HG02623 (cell line): Measurements from ENCODE around the gene IGSF9.

Experiments
- ATAC-seq: cut with Tn5 transposase; IDR thresholded peaks from one replicate; pipeline ENCODE4 v1.9.1; 2021; ENCODE audit warnings: moderate library complexity; ENCODE audit not compliant: unreplicated experiment

IGSF9 gene

DNA sequence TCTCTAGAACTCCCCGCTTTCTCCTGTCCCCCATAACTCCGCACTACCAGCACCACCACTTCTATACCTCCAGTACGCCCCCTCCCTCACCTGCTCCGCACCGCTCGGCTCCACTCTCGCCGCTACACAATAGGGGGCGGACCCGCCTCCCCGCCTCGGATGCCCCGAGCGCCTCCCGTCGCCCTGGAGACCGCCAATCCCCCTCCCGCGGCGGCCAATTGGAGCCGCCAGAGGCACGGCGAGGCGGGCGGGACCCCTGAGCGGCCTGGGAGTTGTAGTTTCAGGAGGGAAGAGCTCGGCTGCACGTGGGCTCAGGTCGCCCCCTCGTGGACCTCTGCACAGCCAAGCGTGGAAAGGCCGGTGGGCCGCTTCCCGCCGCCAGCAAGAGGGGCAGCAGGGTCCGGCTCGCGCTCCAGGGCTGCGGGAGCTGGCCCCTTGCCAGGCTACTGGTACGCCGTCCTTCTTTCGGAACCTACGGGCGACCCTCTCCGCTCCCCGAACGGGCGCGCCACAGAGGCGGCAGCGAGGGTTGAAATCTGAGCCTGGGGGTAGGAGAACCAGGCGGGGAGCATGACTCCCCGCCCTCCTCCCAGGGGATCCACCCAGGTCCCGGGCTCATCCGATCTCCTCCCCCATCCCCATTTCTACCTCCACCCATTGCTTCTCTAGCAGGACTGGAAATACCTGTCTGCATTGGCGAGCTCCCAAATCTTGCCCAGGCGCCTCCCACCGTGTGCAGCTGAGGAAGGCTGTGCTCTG lies at the start of gene IGSF9:
TSS of gene IGSF9 (minus strand) at position 131 of the 759 bp plus-strand sequence. CDS start 2,159 bp downstream, outside the sequence.
- ATAC-seq = no peak

DNA sequence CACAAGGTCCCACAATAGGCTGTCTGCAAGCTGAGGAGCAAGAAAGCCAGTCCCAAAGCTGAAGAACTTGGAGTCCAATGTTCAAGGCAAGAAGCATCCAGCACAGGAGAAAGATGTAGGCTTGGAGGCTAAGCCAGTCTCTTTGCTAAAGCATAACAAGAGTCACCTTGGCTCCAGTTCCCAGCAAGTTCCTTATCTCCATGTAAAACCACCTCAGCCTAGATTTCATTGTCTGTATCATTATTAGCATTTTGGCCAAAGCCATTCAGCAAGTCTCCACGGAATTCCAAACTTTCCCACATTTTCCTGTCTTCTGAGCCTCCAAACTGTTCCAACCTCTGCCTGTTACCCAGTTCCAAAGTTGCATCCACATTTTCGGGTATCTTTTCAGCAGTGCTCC lies 49.5 kb upstream of the IGSF9 start:
- no peak for ATAC-seq

- ATAC-seq = no peak
These were observed 48.5 kb upstream of the IGSF9 start for GRCh38 chr1:159993911-159994310.

DNA sequence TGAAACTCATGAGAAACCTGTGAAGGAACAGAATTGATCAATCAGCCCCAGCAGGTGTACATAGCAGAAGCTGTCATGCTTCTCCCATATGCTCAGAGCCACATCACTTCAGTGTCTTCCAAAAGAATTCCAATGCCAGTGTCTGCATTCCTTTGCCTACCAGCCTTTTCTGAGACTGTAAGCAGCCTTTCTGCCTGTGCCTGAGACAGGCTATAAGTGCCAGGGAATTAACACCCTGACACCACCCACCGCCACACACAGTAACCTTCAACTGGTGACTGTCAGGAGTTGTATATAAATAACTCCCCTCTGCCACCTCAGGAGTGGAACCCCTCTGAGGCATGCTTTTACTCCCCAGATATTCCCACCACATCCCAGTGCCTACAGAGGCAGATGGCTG lies 46.7 kb upstream of the IGSF9 start:
- ATAC-seq = no peak

DNA sequence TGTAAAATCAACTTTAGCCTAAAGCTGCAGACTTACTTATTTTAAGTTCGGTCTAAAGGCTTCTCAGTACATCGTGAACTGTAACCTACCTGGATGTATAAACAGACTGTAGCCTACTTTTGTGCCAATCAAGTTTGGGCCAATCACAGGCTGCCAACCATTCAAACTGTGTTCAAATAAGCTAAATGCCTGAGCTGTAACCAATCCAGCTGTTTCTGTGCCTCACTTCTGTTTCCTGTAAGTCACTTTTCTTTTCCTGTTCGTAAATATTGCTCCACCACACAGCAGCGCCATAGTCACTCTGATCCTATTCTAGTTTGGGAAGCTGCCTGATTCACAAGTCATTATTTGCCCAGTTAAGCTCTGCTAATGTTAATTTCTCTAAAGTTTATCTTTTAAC lies 46.1 kb upstream of the IGSF9 start:
- ATAC-seq = no peak

DNA sequence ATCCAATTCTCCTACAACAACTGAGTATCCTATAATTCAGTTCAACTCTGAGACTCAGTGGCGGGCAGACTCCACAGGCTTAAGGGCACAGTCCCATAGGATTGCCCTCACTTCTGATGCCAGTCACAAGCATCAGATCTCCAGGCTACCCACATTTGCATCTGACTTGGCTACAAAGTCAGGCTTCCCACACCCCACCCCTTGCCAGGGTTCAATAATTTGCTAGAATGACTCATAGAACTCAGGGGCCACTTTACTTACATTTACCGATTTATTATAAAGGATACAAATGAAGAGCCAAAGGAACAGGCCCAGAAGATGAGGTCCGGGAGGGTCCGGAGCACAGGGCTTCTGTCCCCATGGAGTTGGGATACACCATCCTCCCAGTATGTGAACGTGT lies 44.6 kb upstream of the IGSF9 start:
- no peak for ATAC-seq

DNA sequence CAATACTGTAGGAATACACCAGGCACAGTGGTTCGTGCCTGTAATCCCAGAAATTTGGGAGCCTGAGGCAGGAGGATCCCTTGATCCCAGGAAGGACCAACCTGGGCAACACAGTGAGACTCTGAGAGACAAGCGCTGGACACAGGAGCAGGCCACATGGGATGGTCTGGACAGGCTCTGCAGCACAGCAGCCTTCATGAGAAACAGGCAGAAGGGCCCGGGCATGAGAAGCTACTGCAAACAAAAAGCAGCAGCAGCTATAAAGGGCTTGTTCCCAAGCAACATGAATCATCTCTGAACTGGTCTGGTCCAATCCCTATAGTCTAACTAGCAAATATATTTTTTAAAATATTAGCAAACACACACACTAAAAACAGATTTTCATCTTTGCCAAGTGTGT lies 44.2 kb upstream of the IGSF9 start:
- no peak for ATAC-seq

GRCh38 chr1:159988006-159988405 lies 42.6 kb upstream of the IGSF9 start:
- no peak for ATAC-seq

DNA sequence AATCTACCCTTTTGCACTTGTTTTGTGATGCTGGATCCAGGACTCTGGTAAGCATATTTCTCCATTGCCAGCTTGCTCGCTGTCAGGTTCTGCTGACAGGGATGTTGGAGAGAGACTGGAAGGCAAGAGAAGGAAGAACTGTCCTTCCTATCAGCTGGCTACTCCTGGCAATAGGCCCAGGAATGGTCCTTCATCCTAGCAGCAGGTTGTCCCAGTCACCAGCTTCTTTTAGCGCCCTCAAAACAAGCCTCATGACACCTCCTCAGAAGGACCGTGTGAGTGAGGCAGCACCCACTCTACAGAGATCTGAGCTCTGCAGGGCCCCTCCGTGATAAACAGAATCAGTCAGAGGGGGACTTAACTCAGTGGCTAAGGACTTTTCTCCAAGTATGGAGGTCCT lies 41.8 kb upstream of the IGSF9 start:
- ATAC-seq = no peak

DNA sequence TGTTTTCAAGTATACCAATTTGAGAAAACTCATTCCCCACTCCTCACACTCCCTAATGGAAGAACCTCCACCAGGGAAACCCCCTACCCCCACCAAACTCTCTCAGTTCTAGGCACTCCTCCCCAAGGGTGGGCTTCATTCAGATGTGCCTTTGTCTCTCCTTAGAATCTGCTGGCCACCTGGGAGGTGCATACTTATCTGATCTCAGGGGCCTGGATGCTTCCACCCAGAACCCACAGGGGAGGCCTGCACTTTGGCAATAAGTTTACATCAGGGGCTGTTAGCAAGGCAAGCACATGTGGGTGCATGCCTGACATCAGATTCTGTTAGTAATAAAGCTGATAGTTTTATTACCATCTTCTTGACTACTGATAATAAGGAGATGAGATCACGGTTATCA lies 41.1 kb upstream of the IGSF9 start:
- ATAC-seq = no peak

DNA sequence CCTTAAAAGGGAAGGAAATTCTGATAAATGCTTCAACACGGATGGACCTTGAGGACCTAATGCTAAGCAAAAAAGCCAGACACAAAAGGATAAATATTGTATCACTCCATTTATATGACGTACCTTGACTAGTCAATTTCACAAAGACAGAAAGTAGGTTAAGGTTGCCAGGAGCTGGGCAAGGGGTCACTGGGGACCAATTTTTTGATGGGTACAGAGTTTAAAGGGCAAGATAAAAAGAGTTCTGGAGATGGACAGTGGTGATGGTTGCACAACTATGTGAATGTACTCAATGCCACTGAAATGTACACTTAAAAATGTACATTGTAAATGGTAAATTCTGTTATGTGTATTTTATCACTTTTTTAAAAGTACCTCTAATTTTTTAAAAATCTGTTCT lies 40.7 kb upstream of the IGSF9 start:
- no peak for ATAC-seq

DNA sequence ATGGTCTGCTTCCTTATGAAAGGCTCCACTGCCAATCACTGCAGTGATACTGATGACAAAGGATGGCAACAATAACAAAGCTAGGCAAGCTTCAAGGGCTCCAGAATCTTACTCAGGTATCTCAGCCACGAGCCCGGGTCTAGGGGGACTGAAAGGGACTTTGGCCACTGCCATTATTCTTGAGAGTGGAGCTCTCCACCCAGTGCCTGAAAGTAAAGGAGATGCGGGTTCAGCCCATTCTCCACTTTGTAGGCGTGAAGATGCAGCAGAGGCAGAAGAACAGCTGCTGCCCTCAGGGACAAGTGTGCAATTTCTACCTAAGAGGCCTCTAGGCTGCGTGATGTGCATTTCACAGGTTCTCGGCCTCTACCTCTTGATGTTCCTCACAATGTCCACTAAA lies 40.1 kb upstream of the IGSF9 start:
- ATAC-seq = no peak

- ATAC-seq = no peak
These were observed 38.3 kb upstream of the IGSF9 start for GRCh38 chr1:159983681-159984080.

- no peak for ATAC-seq
These were observed 36.9 kb upstream of the IGSF9 start for GRCh38 chr1:159982280-159982679.

DNA sequence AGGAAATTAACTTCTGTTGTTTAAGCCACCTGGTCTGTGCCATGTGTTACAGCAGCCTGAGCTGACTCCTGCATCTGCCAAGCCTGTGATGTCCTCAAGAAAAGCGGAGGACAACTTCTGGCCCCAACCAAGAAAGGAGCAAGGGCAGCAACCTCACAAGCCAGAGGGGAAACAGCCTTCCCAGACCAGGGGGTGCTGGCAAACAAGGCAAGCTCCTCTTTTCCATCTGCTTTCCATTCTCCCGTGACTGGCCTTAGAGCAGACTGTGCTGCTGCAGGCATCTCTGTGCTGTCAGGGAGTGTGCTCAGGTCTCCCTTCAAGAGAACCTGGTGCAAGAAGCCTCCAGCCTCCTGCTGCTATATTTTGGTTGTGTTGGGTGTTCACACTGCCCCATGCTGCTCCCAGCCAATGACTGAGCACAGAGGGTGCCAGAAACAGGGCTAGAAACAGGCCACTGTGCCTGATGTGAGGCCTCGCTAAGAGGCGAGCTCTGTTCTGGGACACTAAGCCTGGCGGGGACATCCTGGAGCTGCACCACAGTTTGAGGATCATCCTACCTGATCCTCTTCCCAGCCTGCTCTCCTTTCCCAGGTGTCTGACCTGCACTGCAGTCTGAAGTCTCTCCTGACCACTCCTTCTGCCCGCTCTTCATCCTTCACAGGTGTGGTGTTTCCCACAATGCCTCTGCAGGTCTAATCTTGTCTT lies 36.1 kb upstream of the IGSF9 start:
- ATAC-seq = no peak

DNA sequence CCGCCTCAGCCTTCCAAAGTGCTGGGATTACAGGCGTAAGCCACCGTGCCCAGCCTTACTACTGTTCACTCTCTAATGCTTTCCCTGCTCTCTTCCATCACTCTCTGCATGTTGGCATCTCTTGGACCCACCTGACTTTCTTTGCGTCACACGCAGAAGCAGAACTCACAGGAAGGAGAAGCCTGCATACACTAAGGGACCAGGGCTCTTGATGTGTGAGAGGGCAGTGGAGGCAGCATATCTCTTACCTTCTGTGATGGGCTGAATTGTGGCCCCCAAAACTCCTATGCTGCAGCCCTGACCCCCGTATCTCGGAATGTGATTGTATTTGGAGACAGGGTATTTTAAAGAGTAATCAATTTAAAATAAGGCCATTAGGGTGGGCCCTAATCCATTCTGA lies 35.4 kb upstream of the IGSF9 start:
- ATAC-seq = no peak

- ATAC-seq = no peak
These were observed 34.7 kb upstream of the IGSF9 start for GRCh38 chr1:159980076-159980475.

DNA sequence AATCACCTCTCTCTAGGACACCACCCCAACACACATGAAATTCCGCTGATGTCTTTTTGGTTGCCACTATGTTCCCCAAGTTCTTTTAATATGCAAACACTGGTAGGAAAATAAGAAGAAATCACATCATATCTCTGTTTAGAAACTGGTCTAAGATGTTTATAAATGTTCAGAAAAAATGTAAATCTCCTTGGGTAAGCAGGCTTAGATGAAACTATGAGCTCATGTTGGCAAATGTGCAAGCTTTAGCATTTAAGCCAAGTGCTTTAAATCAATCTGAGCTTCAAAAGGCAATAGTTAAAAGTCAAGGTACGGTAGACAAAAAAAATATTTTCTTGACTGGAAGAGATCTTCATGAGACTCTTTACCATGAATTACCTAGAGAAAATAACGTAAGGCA lies 33.8 kb upstream of the IGSF9 start:
- no peak for ATAC-seq

DNA sequence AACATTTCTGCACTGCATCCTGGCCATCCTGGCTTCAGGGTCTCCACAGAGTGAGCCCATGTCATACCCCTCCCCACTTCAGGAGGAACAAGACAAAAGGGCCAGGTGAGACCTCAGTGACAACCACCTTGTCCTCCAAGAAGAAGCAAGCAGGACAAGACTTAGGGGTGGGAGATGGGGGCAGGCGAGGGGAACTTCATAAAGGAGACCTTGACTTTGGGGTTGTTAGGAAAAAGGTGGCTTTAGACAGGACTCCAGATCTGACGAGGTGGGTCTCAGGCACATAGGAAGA lies 32.6 kb upstream of the IGSF9 start:
- ATAC-seq = no peak

DNA sequence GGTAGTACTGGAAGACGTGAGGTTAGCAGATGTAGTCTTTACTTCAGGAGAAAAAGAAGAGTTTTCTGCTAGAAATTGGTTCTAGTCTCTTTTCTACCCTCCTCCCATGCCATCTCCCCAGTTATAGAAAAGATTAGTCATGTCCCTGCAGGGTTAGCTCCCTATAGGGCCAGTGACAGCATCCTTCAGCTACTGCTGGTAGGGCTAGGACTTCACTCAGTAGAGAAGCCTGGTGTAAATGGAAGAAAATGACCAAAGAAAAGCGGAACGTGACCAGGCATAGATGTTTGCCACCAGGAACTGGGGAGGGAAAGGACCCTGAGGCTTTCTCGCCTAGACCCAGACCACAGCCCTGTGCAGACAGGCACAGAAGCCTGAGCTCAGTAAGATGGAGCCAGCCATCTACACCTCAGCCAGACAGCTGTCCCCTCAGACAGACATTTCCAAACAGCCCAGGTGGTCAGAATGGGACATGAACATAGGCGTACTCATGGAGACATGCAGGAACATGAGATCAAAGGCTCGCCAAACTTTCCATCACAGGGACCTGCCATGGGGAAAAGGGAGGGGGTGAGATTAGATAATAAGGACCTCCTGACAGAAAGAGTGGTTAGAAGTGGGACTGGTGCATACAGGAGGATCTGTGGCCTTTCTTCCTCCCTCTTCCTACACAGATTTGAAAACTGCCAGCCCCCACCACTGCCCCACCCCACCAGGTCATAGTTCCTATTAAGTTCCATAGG lies 32.1 kb upstream of the IGSF9 start:
- ATAC-seq = no peak

- no peak for ATAC-seq
These were observed 29.0 kb upstream of the IGSF9 start for GRCh38 chr1:159974350-159974965.
